Mucosa of gallbladder (tissue), 1 donor: ENCODE data around the gene DDX17. TPM values are rescaled to one million over a fixed set of nuclear protein-coding genes. Genes with fewer than 3 reads are reported as not detected.
"Not testable (repeated sequence)": the region's sequence is repeated elsewhere in the genome, so short reads cannot be mapped to it uniquely, and the experiment has no call there.

ENCODE experiments used
- DNase-seq: peaks from one replicate; pipeline ENCODE4 v3.0.0-alpha.2; 2020; ENCODE audit warnings: low spot score
- total RNA-seq: library from RNA; stranded (reverse); gene quantifications from one replicate; pipeline ENCODE4 v1.2.1, GENCODE V29; 2021
- donor health status: DM: no; HTN: no; CAD: no.

The DDX17 gene
- total RNA-seq, 1 donor from 2014 or later = 535 TPM

- no peak for DNase-seq
Measured at GRCh38 chr22:38491707-38492348, 14.3 kb downstream of the DDX17 start.

- peak; percentile 77 for DNase-seq
Measured at GRCh38 chr22:38490915-38491314, 15.2 kb downstream of the DDX17 start.

GRCh38 chr22:38490475-38490874 lies 15.6 kb downstream of the DDX17 start:
- DNase-seq = no peak

- DNase-seq = no peak
Measured at GRCh38 chr22:38489561-38490145, 16.5 kb downstream of the DDX17 start.

GRCh38 chr22:38489142-38489541 lies 17.0 kb downstream of the DDX17 start:
- no peak for DNase-seq

GRCh38 chr22:38487946-38488345 lies 18.2 kb downstream of the DDX17 start:
- no peak for DNase-seq

GRCh38 chr22:38485783-38486182 lies 20.3 kb downstream of the DDX17 start:
- no peak for DNase-seq

- DNase-seq = no peak
Measured at GRCh38 chr22:38484244-38484643, 21.9 kb downstream of the DDX17 start.

- DNase-seq = no peak
Measured at GRCh38 chr22:38482662-38483308, 23.3 kb downstream of the DDX17 start.

- no peak for DNase-seq
Measured at GRCh38 chr22:38481871-38482332, 24.2 kb downstream of the DDX17 start.

- DNase-seq = no peak
Measured at GRCh38 chr22:38481162-38481870, 24.8 kb downstream of the DDX17 start.

GRCh38 chr22:38479096-38479837 lies 26.8 kb downstream of the DDX17 start:
- no peak for DNase-seq

GRCh38 chr22:38477585-38477984 lies 28.5 kb downstream of the DDX17 start:
- DNase-seq = no peak

- no peak for DNase-seq
Measured at GRCh38 chr22:38474003-38474607, 32.0 kb downstream of the DDX17 start.

- DNase-seq = no peak
Measured at GRCh38 chr22:38471237-38471636, 34.9 kb downstream of the DDX17 start.

- DNase-seq = not testable (repeated sequence)
Measured at GRCh38 chr22:38470179-38470578, 35.9 kb downstream of the DDX17 start.

- no peak for DNase-seq
Measured at GRCh38 chr22:38469306-38469781, 36.8 kb downstream of the DDX17 start.

- DNase-seq = no peak
Measured at GRCh38 chr22:38468443-38469305, 37.4 kb downstream of the DDX17 start.

GRCh38 chr22:38467904-38468442 lies 38.1 kb downstream of the DDX17 start, which contains the start of gene KDELR3:
TSS of gene KDELR3 (plus strand) at chr22:38468096. CDS start at chr22:38468234, 138 bp downstream.
- DNase-seq = peak; percentile 40

GRCh38 chr22:38467438-38467903 lies 38.6 kb downstream of the DDX17 start:
- no peak for DNase-seq
